AG10803 (cell line): Measurements from ENCODE around the gene CLASP2.
A peak's percentile ranks its signal among the peaks of the same experiment; 100 is the strongest.
"Not testable (repeated sequence)": the region's sequence is repeated elsewhere in the genome, so short reads cannot be mapped to it uniquely, and the experiment has no call there.

Experiments
- DNase-seq: peaks from one replicate; pipeline ENCODE4 v3.0.0; 2010; ENCODE audit warnings: low read depth
- H3K4me3 ChIP-seq: 2 replicates; pipeline ENCODE4 v1.5.1; 2011; ENCODE audit warnings: mild to moderate bottlenecking, low read length, control low read depth
- TF ChIP-seq, protein P1 (sequence below): conservative IDR thresholded peaks from 2 replicates; pipeline ENCODE4 v1.5.1; 2011; ENCODE audit warnings: mild to moderate bottlenecking, low read length, control low read depth, inconsistent platforms

The CLASP2 gene

GRCh38 chr3:33652736-33653135 is 65.3 kb downstream of the CLASP2 start:
- TF ChIP-seq, protein P1, sequence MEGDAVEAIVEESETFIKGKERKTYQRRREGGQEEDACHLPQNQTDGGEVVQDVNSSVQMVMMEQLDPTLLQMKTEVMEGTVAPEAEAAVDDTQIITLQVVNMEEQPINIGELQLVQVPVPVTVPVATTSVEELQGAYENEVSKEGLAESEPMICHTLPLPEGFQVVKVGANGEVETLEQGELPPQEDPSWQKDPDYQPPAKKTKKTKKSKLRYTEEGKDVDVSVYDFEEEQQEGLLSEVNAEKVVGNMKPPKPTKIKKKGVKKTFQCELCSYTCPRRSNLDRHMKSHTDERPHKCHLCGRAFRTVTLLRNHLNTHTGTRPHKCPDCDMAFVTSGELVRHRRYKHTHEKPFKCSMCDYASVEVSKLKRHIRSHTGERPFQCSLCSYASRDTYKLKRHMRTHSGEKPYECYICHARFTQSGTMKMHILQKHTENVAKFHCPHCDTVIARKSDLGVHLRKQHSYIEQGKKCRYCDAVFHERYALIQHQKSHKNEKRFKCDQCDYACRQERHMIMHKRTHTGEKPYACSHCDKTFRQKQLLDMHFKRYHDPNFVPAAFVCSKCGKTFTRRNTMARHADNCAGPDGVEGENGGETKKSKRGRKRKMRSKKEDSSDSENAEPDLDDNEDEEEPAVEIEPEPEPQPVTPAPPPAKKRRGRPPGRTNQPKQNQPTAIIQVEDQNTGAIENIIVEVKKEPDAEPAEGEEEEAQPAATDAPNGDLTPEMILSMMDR = no peak
- DNase-seq = no peak

DNA sequence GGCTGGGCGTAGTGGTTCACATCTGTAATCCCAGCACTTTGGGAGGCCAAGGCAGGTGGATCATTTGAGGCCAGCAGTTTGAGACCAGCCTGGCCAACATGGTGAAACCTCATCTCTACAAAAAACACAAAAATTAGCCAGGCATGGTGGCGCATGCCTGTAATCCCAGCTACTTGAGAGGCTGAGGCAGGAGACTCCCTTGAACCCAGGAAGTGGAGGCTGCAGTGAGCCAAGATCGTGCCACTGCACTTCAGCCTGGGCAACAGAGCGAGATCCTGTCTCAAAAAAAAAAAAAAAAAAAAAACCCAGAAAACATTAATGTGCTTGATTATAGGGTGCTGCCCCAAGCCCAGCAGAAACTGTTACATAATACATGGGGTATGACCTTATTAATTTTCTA is 67.0 kb downstream of the CLASP2 start:
- not testable (repeated sequence) for H3K4me3 ChIP-seq, DNase-seq

More at GRCh38 chr3:33652736-33653135, 65.3 kb downstream of the CLASP2 start:
- no peak overlapping the region for H3K4me3 ChIP-seq

DNA sequence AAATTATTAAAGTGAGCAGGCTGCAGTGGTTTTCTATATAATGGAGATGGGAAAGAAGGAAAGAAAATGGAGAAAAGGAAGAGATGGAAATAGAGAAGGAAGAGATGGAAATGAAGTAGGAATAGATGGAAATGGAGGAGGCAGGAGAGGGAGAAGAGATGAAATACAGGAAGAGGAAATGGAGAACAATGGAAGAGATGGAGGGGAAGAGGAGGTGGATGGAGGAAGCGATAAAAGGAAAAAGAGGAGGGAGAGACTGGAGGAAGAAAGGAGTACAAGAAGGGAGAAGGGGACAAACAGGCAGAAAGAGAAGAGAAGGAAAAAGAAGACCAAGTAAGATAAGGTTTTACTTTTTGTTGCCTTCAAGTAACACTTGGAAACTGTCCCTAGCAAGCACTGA is 67.6 kb downstream of the CLASP2 start:
- DNase-seq = no peak
- H3K4me3 ChIP-seq = no peak overlapping the region
- TF ChIP-seq, protein P1 = no peak

- no peak overlapping the region for H3K4me3 ChIP-seq
- DNase-seq = no peak
- TF ChIP-seq, protein P1 = no peak
Observed at GRCh38 chr3:33648793-33649192, 69.3 kb downstream of the CLASP2 start.

DNA sequence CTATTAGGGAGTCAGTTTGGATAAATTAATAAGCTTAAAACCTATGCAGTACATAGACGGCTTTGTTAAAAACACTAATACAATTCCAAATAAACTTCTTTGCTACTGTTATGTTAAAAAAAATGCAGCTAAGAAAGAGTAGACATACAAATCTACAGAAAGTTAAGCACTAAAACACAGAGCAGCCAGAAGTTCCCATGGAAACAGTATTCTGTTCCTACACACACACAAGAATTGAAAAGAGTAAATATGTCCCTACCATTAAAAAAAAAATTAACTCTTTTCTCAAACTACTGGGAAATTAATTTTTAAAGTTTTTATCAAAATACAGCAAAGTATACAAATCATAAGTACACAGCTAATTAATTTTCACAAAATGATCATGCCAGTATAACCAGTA is 71.6 kb downstream of the CLASP2 start:
- TF ChIP-seq, protein P1 = no peak
- no peak overlapping the region for H3K4me3 ChIP-seq
- no peak for DNase-seq

- TF ChIP-seq, protein P1 = no peak
- peak; percentile 38 for DNase-seq
- H3K4me3 ChIP-seq = peak overlapping the region; percentile 56
Observed at GRCh38 chr3:33645060-33645647, 72.9 kb downstream of the CLASP2 start.

DNA sequence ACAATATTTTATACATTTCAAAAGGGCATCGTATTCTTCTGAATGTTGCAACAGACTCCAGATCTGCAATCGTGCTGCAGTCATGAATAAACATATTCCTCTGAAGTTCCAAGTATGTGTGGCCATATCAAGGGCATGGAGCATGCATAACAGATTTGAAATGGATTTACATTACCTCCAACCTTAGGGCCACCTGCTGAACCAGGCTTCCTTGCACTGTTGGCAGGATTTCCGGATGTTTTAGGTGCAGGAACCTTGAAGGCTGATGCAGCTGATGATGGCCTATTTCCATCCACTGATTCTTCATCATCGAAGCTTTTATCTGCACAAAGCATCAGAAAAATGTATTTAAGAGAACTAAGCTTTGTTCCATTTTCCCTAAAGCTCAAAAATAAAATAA is 73.5 kb downstream of the CLASP2 start:
- DNase-seq = no peak
- TF ChIP-seq, protein P1 = no peak

DNA sequence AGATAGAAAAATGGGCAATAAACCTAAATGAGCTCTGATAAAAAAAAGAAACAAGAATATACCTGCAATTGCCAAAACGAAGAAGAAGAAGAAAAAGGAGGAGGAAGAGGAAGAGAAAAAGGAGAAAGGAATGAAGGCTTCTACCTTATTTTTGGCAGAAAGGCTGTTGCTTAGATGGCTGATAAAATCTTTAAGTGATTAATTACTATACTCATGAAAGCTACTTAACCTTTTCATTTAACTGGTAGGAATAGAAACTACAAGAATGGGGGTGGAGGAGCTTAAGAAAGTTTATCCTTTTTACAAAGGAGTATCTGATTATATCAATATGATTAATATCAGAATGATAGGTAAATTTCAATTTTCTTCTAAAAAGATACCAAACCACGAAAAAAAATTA is 75.2 kb downstream of the CLASP2 start:
- H3K4me3 ChIP-seq = no peak overlapping the region
- DNase-seq = no peak
- TF ChIP-seq, protein P1 = no peak

More for the DNA sequence above, 73.5 kb downstream of the CLASP2 start:
- no peak overlapping the region for H3K4me3 ChIP-seq
